A549 (cell line): ENCODE data around the gene DHRS3. TPM values are rescaled to one million over a fixed set of nuclear protein-coding genes. Genes with fewer than 3 reads are reported as not detected.

Source experiments
- ATAC-seq, 2 experiments: fragments of 200-7000 bp in 1 of 2; fragments of >200 bp in 1 of 2; cut with Nextera tagmentation in 1 of 2; cut with Tn5 transposase in 1 of 2; 3 replicates each; pipeline versions ENCODE4 v1.8.0 to v1.9.1; 2018 to 2020; ENCODE audit warnings: mild to moderate bottlenecking in 1 of 2, moderate library complexity in 1 of 2
- CTCF ChIA-PET: fragments of 300-600 bp; sonication (Branson Sonifier 250); formaldehyde crosslinking; extraction: SDS; loops from one replicate; lab custom pipeline; 2021; ENCODE audit warnings: antibody characterized with exemption, inconsistent platforms; lab: Yijun Ruan, JAX
- POLR2A ChIA-PET: fragments of 350-600 bp; formaldehyde crosslinking; extraction: SDS; loops from one replicate; lab custom pipeline; 2021; ENCODE audit warnings: antibody characterized with exemption, inconsistent platforms; lab: Yijun Ruan, JAX
- DNase-seq, 2 experiments: peaks; one replicate each; pipeline versions ENCODE4 v3.0.0 to v3.0.0-alpha.2; 2011 to 2016; ENCODE audit warnings: low read depth in 1 of 2, low spot score in 1 of 2
- FAIRE-seq: peaks from 2 replicates; lab custom pipeline; 2011; peaks lifted over from hg19 to GRCh38; lab: Jason Lieb, UNC
- H3K27ac ChIP-seq, 2 experiments: fragments of >200 bp; sonication (Bioruptor Twin); formaldehyde crosslinking; 3 replicates each; pipeline ENCODE4 v1.5.1; 2016 to 2017
- H3K4me1 ChIP-seq: fragments of >200 bp; sonication (Bioruptor Twin); formaldehyde crosslinking; 3 replicates; pipeline ENCODE4 v1.6.1; 2016
- H3K4me2 ChIP-seq: fragments of >200 bp; sonication (Bioruptor Twin); formaldehyde crosslinking; 3 replicates; pipeline ENCODE4 v1.6.1; 2016
- H3K4me3 ChIP-seq: fragments of >200 bp; sonication (Bioruptor Twin); formaldehyde crosslinking; 3 replicates; pipeline ENCODE4 v1.5.1; 2016
- H3K9me3 ChIP-seq: fragments of >200 bp; sonication (Bioruptor Twin); formaldehyde crosslinking; 3 replicates; pipeline ENCODE4 v1.6.1; 2016
- ATOH8 ChIP-seq: fragments of 250-450 bp; sonication (Bioruptor Pico); IDR thresholded peaks from 2 replicates; pipeline ENCODE4 v1.5.0; 2020; ENCODE audit warnings: low read depth, mild to moderate bottlenecking, moderate library complexity
- CBX8 ChIP-seq: fragments of 200-600 bp; sonication (generic); IDR thresholded peaks from 2 replicates; pipeline ENCODE4 v1.6.1; 2016
- CEBPB ChIP-seq, 2 experiments: fragments of >200 bp in 1 of 2; sonication (Bioruptor Twin) in 1 of 2; formaldehyde crosslinking in 1 of 2; IDR thresholded peaks; 2 replicates each; pipeline ENCODE4 v1.6.1; 2012 to 2016
- CHD2 ChIP-seq: fragments of 150-350 bp; IDR thresholded peaks from 2 replicates; pipeline ENCODE4 v1.6.1; 2014; ENCODE audit warnings: low read length; ENCODE audit not compliant: partially characterized antibody
- EP300 ChIP-seq, 2 experiments: fragments of >200 bp; sonication (Bioruptor Twin); formaldehyde crosslinking; IDR thresholded peaks; 2 replicates in 1 of 2; 3 replicates in 1 of 2; pipeline ENCODE4 v1.6.1; 2016 to 2017
- HMGXB4 ChIP-seq: fragments of 250-450 bp; sonication (Bioruptor Pico); IDR thresholded peaks from 2 replicates; pipeline ENCODE4 v1.5.0; 2021; ENCODE audit warnings: mild to moderate bottlenecking, moderate library complexity, borderline replicate concordance
- HOXB13 ChIP-seq: fragments of 250-450 bp; sonication (Bioruptor Pico); IDR thresholded peaks from 2 replicates; pipeline ENCODE4 v1.5.0; 2020; ENCODE audit warnings: low read depth, mild to moderate bottlenecking, moderate library complexity
- HOXB5 ChIP-seq: fragments of 250-450 bp; sonication (Bioruptor Pico); IDR thresholded peaks from 2 replicates; pipeline ENCODE4 v1.5.0; 2020; ENCODE audit warnings: mild to moderate bottlenecking, moderate library complexity
- JUN ChIP-seq, 2 experiments: fragments of >200 bp; sonication (Bioruptor Twin); formaldehyde crosslinking; IDR thresholded peaks; 2 replicates in 1 of 2; 3 replicates in 1 of 2; pipeline ENCODE4 v1.6.1; 2016 to 2017
- KDM1A ChIP-seq: fragments of 200-600 bp; sonication (generic); IDR thresholded peaks from 2 replicates; pipeline ENCODE4 v1.6.1; 2016; ENCODE audit warnings: low read depth, mild to moderate bottlenecking
- NFE2L2 ChIP-seq: fragments of 150-350 bp; conservative IDR thresholded peaks from 2 replicates; pipeline ENCODE4 v1.6.1; 2014; ENCODE audit warnings: low read length
- POLR2AphosphoS2 ChIP-seq: conservative IDR thresholded peaks from 2 replicates; pipeline ENCODE4 v1.6.1; 2012; ENCODE audit warnings: low read length, improper control_type of control experiment, inconsistent platforms
- RAD21 ChIP-seq, 2 experiments: fragments of >200 bp in 1 of 2; sonication (Bioruptor Twin) in 1 of 2; formaldehyde crosslinking in 1 of 2; IDR thresholded peaks in 1 of 2; conservative IDR thresholded peaks in 1 of 2; 2 replicates in 1 of 2; 3 replicates in 1 of 2; pipeline ENCODE4 v1.6.1; 2012 to 2018; ENCODE audit warnings: inconsistent platforms in 1 of 2
- RFX5 ChIP-seq: fragments of 450-650 bp; IDR thresholded peaks from 2 replicates; pipeline ENCODE4 v1.7.1; 2014; ENCODE audit warnings: antibody characterized with exemption, mild to moderate bottlenecking, moderate library complexity
- SMC3 ChIP-seq: fragments of >200 bp; sonication (Bioruptor Twin); formaldehyde crosslinking; IDR thresholded peaks from 3 replicates; pipeline ENCODE4 v1.6.1; 2018; ENCODE audit warnings: inconsistent platforms
- SREBF2 ChIP-seq: fragments of 450-650 bp; IDR thresholded peaks from 2 replicates; pipeline ENCODE4 v1.6.1; 2014; ENCODE audit warnings: mild to moderate bottlenecking, moderate library complexity
- WGBS: methylation state at CpG from one replicate; pipeline ENCODE4 v1.1.6; 2017; ENCODE audit errors: missing lambda C conversion rate; 5-methylcytosine and 5-hydroxymethylcytosine counted together
- polyA plus RNA-seq, 4 experiments: library from polyadenylated mRNA; depleted of rRNA in 3 of 4; stranded (reverse); fragments of >200 nt; fragmentation: RNase III in 1 of 4; extraction: RNeasy Plus Mini Kit Qiagen cat#74134 plus additional on column Dnase treatment in 1 of 4; gene quantifications; 2 replicates in 3 of 4; 3 replicates in 1 of 4; pipeline ENCODE4 v1.2.3, GENCODE V29; 2011 to 2017
- TF ChIP-seq, protein P1 (sequence below): fragments of >200 bp; sonication (Bioruptor Twin); formaldehyde crosslinking; IDR thresholded peaks from 3 replicates; pipeline ENCODE4 v1.6.1; 2016
- TF ChIP-seq, protein P2 (sequence below): fragments of >200 bp; sonication (Bioruptor Twin); formaldehyde crosslinking; IDR thresholded peaks from 2 replicates; pipeline ENCODE4 v1.6.1; 2016

Gene DHRS3
- polyA plus RNA-seq, 2 of the 4 experiments (the other 2 are of a cell fraction), result 62.7 to 79.7 TPM

DNA sequence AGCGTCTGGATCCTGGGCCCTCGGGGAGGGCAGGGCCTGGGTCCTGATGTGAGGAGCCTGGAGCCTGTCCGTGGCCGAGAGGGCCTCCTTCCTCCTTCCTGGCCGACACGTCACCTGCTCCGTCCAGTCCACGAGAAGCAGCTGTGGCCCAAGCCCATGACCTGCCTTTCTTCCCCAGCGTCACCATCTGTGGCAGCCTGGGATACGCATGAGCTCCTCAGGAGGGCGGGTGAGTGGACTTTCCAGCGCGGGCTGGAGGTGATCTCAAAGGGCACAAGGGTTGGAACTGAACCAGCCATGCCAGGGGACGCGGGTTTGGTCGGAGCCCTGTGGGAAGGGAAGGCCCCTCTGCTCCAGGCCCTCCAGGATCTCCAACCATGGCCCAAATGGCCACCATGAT lies 90.4 kb downstream of the DHRS3 start:
- Histone ChIP-seq H3K4me3 (no peak overlapping the region), H3K9me3 (no peaks in the 10 kb centered on the region), H3K4me2 (peak overlapping the region; percentile 69), H3K4me1 (peaks cover 57% of the 10 kb centered on the region), H3K27ac (peak overlapping the region; percentile 89 to 97)
- ATAC-seq (peak; percentile 3 to 4; a peak in 3 of 6 replicates), DNase-seq (no peak), FAIRE-seq (no peak)
- no peak for TF ChIP-seq KDM1A
- TF ChIP-seq CBX8, result no peak
- no peak for TF ChIP-seq ATOH8 (CRISPR knock-in tag)
- TF ChIP-seq NFE2L2, result no peak
- TF ChIP-seq RFX5, result no peak
- no peak for TF ChIP-seq CHD2
- no peak for TF ChIP-seq RAD21 (conservative IDR thresholded peaks at IDR 0.05 in 1 of 2, IDR thresholded peaks at IDR 0.05 in 1 of 2)
- no peak for TF ChIP-seq SREBF2
- CTCF ChIA-PET, result interaction anchor here (1.5 kb wide), 1 partner anchor 23 kb away, joined by 3 read pairs; no protein-coding TSS in a partner anchor
- POLR2A ChIA-PET, result interaction anchor here (1.0 to 1.7 kb wide), 4 partner anchors 49 to 92 kb away, joined by 3 to 7 read pairs (median 4); partner anchors contain the start of gene DHRS3
- 98% methylated on average over 9 of the region's 16 CpGs for whole genome bisulfite sequencing

GRCh38 chr1:12525311-12526181 lies 92.5 kb downstream of the DHRS3 start:
- no peaks in the 10 kb centered on the region for H3K9me3 ChIP-seq
- H3K4me3 ChIP-seq, result no peak overlapping the region
- TF ChIP-seq EP300 (IDR thresholded peaks at IDR 0.05) (peak; percentile 68 to 82; a peak in 3 of 5 replicates), JUN (IDR thresholded peaks at IDR 0.05) (peak; percentile 56 to 64; a peak in 4 of 5 replicates), HMGXB4 (CRISPR knock-in tag) (no peak), RAD21 (conservative IDR thresholded peaks at IDR 0.05 in 1 of 2, IDR thresholded peaks at IDR 0.05 in 1 of 2) (peak in 1 of 2 experiments; percentile 36; a peak in 1 of 5 replicates), HOXB13 (CRISPR knock-in tag) (peak; percentile 42; the same call in 1 of the 2 replicates), POLR2AphosphoS2 (no peak), HOXB5 (CRISPR knock-in tag) (no peak), CEBPB (IDR thresholded peaks at IDR 0.05) (peak; percentile 83 to 87), SMC3 (0 out of 3 replicates have a peak, but pooled peaks have one; percentile 18)
- TF ChIP-seq, protein P1, sequence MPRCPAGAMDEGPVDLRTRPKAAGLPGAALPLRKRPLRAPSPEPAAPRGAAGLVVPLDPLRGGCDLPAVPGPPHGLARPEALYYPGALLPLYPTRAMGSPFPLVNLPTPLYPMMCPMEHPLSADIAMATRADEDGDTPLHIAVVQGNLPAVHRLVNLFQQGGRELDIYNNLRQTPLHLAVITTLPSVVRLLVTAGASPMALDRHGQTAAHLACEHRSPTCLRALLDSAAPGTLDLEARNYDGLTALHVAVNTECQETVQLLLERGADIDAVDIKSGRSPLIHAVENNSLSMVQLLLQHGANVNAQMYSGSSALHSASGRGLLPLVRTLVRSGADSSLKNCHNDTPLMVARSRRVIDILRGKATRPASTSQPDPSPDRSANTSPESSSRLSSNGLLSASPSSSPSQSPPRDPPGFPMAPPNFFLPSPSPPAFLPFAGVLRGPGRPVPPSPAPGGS, result peak; percentile 40; the same call in 1 of the 3 replicates
- TF ChIP-seq, protein P2, sequence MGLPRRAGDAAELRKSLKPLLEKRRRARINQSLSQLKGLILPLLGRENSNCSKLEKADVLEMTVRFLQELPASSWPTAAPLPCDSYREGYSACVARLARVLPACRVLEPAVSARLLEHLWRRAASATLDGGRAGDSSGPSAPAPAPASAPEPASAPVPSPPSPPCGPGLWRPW, result peak; percentile 45; the same call in 1 of the 2 replicates
- TF ChIP-seq, all 56 proteins: peak for 8
- ChIA-PET POLR2A (no interaction called here), CTCF (interaction anchor here (1.2 kb wide), 1 partner anchor 78 kb away, joined by 3 read pairs; no protein-coding TSS in a partner anchor)
- Histone ChIP-seq H3K27ac (peak overlapping the region; percentile 89 to 97), H3K4me2 (peak overlapping the region; percentile 73), H3K4me1 (peaks cover 56% of the 10 kb centered on the region)
- DNase-seq (peak in 1 of 2 experiments; percentile 79), ATAC-seq (peak; percentile 18 to 49; a peak in 4 of 6 replicates), FAIRE-seq (no peak)
- WGBS, result 61% methylated on average over 10 of the region's 13 CpGs
